Sigmoid colon (tissue), 4 donors: Measurements from ENCODE around the gene MYH14.

Source experiments
- EP300 ChIP-seq, 4 donors: sonication (generic); formaldehyde crosslinking; IDR thresholded peaks; one replicate each; pipeline ENCODE4 v1.6.1; 2017; ENCODE audit warnings: antibody characterized with exemption in 4 of 4
- POLR2A ChIP-seq, 2 donors: fragments of 450-650 bp; IDR thresholded peaks; one replicate each; pipeline ENCODE4 v1.6.1; 2016; ENCODE audit warnings: antibody characterized with exemption in 2 of 2, mild to moderate bottlenecking in 2 of 2, moderate library complexity in 2 of 2
- POLR2AphosphoS5 ChIP-seq, 4 donors: sonication (generic); formaldehyde crosslinking; IDR thresholded peaks; one replicate each; pipeline ENCODE4 v1.6.1; 2017; ENCODE audit warnings: antibody characterized with exemption in 4 of 4
- TF ChIP-seq, protein P1 (sequence below), 4 experiments: fragments of 450-650 bp in 3 of 4; fragments of 200-600 bp in 1 of 4; IDR thresholded peaks; one replicate each; pipeline ENCODE4 v1.5.1; 2016 to 2019; ENCODE audit warnings: antibody characterized with exemption in 4 of 4, mild to moderate bottlenecking in 3 of 4, moderate library complexity in 2 of 4

DNA sequence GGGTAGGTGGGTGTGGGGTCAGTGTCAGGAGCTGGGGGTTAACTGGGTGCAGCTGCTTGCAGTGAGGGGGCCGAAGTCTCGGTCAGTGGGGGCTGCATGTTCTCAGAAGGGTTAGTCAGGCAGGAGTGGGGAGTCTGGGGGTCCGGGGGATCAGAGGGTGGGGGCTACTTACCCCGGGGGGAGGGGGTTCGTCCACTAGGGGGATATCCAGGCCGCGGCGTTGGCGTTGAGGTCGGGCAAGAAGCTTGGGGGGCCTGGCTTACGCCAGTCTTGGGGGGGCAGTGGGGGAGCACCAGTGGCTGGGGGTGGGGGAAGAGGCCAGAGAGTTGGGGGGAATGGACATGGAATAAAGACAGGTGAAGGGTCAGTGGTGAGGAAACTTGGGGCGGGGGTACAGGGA lies 116.6 kb downstream of the MYH14 start:
- TF ChIP-seq POLR2AphosphoS5 (IDR thresholded peaks at IDR 0.05) (no peak), EP300 (IDR thresholded peaks at IDR 0.05) (no peak), POLR2A (IDR thresholded peaks at IDR 0.05) (no peak)
- TF ChIP-seq, protein P1, sequence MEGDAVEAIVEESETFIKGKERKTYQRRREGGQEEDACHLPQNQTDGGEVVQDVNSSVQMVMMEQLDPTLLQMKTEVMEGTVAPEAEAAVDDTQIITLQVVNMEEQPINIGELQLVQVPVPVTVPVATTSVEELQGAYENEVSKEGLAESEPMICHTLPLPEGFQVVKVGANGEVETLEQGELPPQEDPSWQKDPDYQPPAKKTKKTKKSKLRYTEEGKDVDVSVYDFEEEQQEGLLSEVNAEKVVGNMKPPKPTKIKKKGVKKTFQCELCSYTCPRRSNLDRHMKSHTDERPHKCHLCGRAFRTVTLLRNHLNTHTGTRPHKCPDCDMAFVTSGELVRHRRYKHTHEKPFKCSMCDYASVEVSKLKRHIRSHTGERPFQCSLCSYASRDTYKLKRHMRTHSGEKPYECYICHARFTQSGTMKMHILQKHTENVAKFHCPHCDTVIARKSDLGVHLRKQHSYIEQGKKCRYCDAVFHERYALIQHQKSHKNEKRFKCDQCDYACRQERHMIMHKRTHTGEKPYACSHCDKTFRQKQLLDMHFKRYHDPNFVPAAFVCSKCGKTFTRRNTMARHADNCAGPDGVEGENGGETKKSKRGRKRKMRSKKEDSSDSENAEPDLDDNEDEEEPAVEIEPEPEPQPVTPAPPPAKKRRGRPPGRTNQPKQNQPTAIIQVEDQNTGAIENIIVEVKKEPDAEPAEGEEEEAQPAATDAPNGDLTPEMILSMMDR (IDR thresholded peaks at IDR 0.05), result no peak
